GM23338 (cell line): ENCODE data around the gene AKAP9.

Experiments
- EZH2 ChIP-seq: fragments of 200-600 bp; sonication (generic); IDR thresholded peaks from one replicate; pipeline ENCODE4 v1.8.0; 2017; ENCODE audit warnings: antibody characterized with exemption, mild to moderate bottlenecking, low read depth; ENCODE audit not compliant: unreplicated experiment
- EZH2phosphoT487 ChIP-seq: fragments of 200-600 bp; sonication (generic); IDR thresholded peaks from one replicate; pipeline ENCODE4 v1.8.1; 2018; ENCODE audit warnings: antibody characterized with exemption; ENCODE audit not compliant: unreplicated experiment
- NANOG ChIP-seq: IDR thresholded peaks from 2 replicates; pipeline ENCODE4 v1.6.1; 2016; ENCODE audit warnings: antibody characterized with exemption, borderline replicate concordance
- POLR2AphosphoS5 ChIP-seq: IDR thresholded peaks from 2 replicates; pipeline ENCODE4 v1.6.1; 2016; ENCODE audit warnings: antibody characterized with exemption, low read depth
- TF ChIP-seq, protein P1 (sequence below), 2 experiments: fragments of 200-600 bp in 1 of 2; sonication (generic) in 1 of 2; conservative IDR thresholded peaks; 2 replicates each; pipeline versions ENCODE4 v1.5.1 to v1.6.1; 2016 to 2017; ENCODE audit warnings: antibody characterized with exemption in 2 of 2, low read depth in 2 of 2, mild to moderate bottlenecking in 2 of 2, moderate library complexity in 1 of 2
- TF ChIP-seq, protein P2 (sequence below): IDR thresholded peaks from one replicate; pipeline ENCODE4 v1.6.1; 2018; ENCODE audit warnings: antibody characterized with exemption; ENCODE audit not compliant: unreplicated experiment
- TF ChIP-seq, protein P3 (sequence below): IDR thresholded peaks from 2 replicates; pipeline ENCODE4 v1.6.1; 2016; ENCODE audit warnings: antibody characterized with exemption

DNA sequence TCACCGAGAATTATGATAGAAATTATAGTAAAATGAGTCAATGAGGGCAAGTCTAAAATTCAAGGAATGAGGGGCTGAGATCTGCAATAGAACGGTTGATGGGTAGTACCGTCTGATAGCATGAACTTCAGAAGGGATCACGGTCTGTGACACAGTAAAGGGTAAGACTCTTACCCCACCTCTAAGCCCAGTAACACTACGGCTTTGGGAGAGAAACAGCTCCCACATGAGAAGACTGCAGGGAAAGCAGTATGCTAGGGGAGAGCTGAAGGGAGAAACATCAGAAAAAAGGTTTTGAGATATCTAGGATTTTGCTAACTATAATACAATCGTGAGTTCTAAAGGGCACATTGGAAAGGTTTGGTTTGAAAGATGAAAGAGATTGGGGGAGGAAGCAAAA lies 12.8 kb upstream of the AKAP9 start:
- TF ChIP-seq, protein P1, sequence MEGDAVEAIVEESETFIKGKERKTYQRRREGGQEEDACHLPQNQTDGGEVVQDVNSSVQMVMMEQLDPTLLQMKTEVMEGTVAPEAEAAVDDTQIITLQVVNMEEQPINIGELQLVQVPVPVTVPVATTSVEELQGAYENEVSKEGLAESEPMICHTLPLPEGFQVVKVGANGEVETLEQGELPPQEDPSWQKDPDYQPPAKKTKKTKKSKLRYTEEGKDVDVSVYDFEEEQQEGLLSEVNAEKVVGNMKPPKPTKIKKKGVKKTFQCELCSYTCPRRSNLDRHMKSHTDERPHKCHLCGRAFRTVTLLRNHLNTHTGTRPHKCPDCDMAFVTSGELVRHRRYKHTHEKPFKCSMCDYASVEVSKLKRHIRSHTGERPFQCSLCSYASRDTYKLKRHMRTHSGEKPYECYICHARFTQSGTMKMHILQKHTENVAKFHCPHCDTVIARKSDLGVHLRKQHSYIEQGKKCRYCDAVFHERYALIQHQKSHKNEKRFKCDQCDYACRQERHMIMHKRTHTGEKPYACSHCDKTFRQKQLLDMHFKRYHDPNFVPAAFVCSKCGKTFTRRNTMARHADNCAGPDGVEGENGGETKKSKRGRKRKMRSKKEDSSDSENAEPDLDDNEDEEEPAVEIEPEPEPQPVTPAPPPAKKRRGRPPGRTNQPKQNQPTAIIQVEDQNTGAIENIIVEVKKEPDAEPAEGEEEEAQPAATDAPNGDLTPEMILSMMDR (conservative IDR thresholded peaks at IDR 0.05; ENCODE audit: low read depth in 2 of 2), result no peak
- TF ChIP-seq, protein P2, sequence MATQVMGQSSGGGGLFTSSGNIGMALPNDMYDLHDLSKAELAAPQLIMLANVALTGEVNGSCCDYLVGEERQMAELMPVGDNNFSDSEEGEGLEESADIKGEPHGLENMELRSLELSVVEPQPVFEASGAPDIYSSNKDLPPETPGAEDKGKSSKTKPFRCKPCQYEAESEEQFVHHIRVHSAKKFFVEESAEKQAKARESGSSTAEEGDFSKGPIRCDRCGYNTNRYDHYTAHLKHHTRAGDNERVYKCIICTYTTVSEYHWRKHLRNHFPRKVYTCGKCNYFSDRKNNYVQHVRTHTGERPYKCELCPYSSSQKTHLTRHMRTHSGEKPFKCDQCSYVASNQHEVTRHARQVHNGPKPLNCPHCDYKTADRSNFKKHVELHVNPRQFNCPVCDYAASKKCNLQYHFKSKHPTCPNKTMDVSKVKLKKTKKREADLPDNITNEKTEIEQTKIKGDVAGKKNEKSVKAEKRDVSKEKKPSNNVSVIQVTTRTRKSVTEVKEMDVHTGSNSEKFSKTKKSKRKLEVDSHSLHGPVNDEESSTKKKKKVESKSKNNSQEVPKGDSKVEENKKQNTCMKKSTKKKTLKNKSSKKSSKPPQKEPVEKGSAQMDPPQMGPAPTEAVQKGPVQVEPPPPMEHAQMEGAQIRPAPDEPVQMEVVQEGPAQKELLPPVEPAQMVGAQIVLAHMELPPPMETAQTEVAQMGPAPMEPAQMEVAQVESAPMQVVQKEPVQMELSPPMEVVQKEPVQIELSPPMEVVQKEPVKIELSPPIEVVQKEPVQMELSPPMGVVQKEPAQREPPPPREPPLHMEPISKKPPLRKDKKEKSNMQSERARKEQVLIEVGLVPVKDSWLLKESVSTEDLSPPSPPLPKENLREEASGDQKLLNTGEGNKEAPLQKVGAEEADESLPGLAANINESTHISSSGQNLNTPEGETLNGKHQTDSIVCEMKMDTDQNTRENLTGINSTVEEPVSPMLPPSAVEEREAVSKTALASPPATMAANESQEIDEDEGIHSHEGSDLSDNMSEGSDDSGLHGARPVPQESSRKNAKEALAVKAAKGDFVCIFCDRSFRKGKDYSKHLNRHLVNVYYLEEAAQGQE, result no peak
- TF ChIP-seq, protein P3, sequence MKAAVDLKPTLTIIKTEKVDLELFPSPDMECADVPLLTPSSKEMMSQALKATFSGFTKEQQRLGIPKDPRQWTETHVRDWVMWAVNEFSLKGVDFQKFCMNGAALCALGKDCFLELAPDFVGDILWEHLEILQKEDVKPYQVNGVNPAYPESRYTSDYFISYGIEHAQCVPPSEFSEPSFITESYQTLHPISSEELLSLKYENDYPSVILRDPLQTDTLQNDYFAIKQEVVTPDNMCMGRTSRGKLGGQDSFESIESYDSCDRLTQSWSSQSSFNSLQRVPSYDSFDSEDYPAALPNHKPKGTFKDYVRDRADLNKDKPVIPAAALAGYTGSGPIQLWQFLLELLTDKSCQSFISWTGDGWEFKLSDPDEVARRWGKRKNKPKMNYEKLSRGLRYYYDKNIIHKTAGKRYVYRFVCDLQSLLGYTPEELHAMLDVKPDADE, result no peak
- TF ChIP-seq EZH2 (no peak), EZH2phosphoT487 (no peak), POLR2AphosphoS5 (no peak), NANOG (no peak)
